ENCODE results near the gene ITPK1.

- no peak for TF ChIP-seq CTCF (IDR thresholded peaks at IDR 0.05; ENCODE audit: borderline replicate concordance, extremely low read depth, low read length, poor library complexity, severe bottlenecking)
- TF ChIP-seq EZH2 (IDR thresholded peaks at IDR 0.05; ENCODE audit: borderline replicate concordance, low read depth, low read length, severe bottlenecking), result no peak
Measured at GRCh38 chr14:92938235-92938875, 177.4 kb downstream of the ITPK1 start.

Measured in DND-41 (cell line).